Nephron (organoid): ENCODE results near the gene MYO1D.

Experiments used
- H3K27ac Mint-ChIP-seq, 3 experiments: 2 replicates each; pipeline ENCODE4 v1.8.0; 2020; ENCODE audit warnings: mixed read lengths in 3 of 3, mild to moderate bottlenecking in 2 of 3, moderate library complexity in 1 of 3
- H3K27me3 Mint-ChIP-seq: 2 replicates; pipeline ENCODE4 v1.8.0; 2021; ENCODE audit warnings: low read depth, mild to moderate bottlenecking, moderate library complexity, mixed read lengths
- H3K36me3 Mint-ChIP-seq: 2 replicates; pipeline ENCODE4 v1.8.0; 2020; ENCODE audit warnings: low read depth, mixed read lengths
- H3K4me1 Mint-ChIP-seq: 2 replicates; pipeline ENCODE4 v1.8.0; 2020; ENCODE audit warnings: mixed read lengths
- H3K4me3 Mint-ChIP-seq, 3 experiments: 2 replicates each; pipeline ENCODE4 v1.8.0; 2020; ENCODE audit warnings: mild to moderate bottlenecking in 3 of 3, mixed read lengths in 3 of 3, moderate library complexity in 2 of 3
- H3K9me3 Mint-ChIP-seq: 2 replicates; pipeline ENCODE4 v1.8.0; 2020; ENCODE audit warnings: mixed read lengths
- TF ChIP-seq, protein P1 (sequence below), 3 experiments: fragments of 200-600 bp; sonication (generic); IDR thresholded peaks; one replicate each; pipeline ENCODE4 v1.5.0; 2021; ENCODE audit warnings: antibody characterized with exemption in 3 of 3; ENCODE audit not compliant: unreplicated experiment in 3 of 3

The MYO1D gene

GRCh38 chr17:32693194-32693897 is 183.6 kb downstream of the MYO1D start:
- Mint-ChIP-seq H3K9me3 (no peaks in the 10 kb centered on the region), H3K36me3 (no peaks in the 10 kb centered on the region), H3K27ac (no peak overlapping the region), H3K4me1 (no peaks in the 10 kb centered on the region), H3K27me3 (no peaks in the 10 kb centered on the region), H3K4me3 (no peak overlapping the region)
- TF ChIP-seq, protein P1, sequence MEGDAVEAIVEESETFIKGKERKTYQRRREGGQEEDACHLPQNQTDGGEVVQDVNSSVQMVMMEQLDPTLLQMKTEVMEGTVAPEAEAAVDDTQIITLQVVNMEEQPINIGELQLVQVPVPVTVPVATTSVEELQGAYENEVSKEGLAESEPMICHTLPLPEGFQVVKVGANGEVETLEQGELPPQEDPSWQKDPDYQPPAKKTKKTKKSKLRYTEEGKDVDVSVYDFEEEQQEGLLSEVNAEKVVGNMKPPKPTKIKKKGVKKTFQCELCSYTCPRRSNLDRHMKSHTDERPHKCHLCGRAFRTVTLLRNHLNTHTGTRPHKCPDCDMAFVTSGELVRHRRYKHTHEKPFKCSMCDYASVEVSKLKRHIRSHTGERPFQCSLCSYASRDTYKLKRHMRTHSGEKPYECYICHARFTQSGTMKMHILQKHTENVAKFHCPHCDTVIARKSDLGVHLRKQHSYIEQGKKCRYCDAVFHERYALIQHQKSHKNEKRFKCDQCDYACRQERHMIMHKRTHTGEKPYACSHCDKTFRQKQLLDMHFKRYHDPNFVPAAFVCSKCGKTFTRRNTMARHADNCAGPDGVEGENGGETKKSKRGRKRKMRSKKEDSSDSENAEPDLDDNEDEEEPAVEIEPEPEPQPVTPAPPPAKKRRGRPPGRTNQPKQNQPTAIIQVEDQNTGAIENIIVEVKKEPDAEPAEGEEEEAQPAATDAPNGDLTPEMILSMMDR (IDR thresholded peaks at IDR 0.05; ENCODE audit: unreplicated experiment in 3 of 3), result no peak

- TF ChIP-seq, protein P1 (IDR thresholded peaks at IDR 0.05; ENCODE audit: unreplicated experiment in 3 of 3), result no peak
- H3K4me3 Mint-ChIP-seq, result no peak overlapping the region
- H3K9me3 Mint-ChIP-seq, result no peaks in the 10 kb centered on the region
- H3K36me3 Mint-ChIP-seq, result no peaks in the 10 kb centered on the region
- no peaks in the 10 kb centered on the region for H3K4me1 Mint-ChIP-seq
- H3K27me3 Mint-ChIP-seq, result no peaks in the 10 kb centered on the region
- no peak overlapping the region for H3K27ac Mint-ChIP-seq
Observed at GRCh38 chr17:32692179-32692578, 184.7 kb downstream of the MYO1D start.

GRCh38 chr17:32689348-32689747 is 187.6 kb downstream of the MYO1D start:
- H3K27ac Mint-ChIP-seq, result no peak overlapping the region
- no peak overlapping the region for H3K4me3 Mint-ChIP-seq
- H3K36me3 Mint-ChIP-seq, result peaks cover under 1% of the 10 kb centered on the region
- TF ChIP-seq, protein P1 (IDR thresholded peaks at IDR 0.05; ENCODE audit: unreplicated experiment in 3 of 3), result no peak
- peaks cover 3% of the 10 kb centered on the region for H3K27me3 Mint-ChIP-seq
- H3K4me1 Mint-ChIP-seq, result no peaks in the 10 kb centered on the region
- no peaks in the 10 kb centered on the region for H3K9me3 Mint-ChIP-seq

DNA sequence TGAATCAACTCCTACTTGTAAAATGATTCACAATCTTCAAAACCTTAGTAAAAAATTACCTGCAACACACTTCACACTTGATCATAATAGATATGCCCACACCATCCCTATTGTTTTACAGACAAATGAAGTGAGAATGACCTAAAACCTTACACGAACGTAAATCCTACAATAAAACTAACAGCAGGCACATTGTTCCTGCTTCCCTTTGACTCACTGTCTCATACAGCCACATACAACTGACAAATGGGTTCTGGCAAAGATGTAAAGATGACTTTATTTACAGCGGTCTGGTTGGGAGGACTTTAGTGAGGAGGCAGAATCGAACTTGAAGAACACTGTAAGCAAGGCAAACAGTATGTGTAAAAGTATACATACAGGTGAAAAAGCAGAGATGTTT is 188.7 kb downstream of the MYO1D start:
- peaks cover 4% of the 10 kb centered on the region for H3K36me3 Mint-ChIP-seq
- peaks cover 3% of the 10 kb centered on the region for H3K27me3 Mint-ChIP-seq
- H3K4me3 Mint-ChIP-seq, result no peak overlapping the region
- peaks cover 2% of the 10 kb centered on the region for H3K9me3 Mint-ChIP-seq
- TF ChIP-seq, protein P1 (IDR thresholded peaks at IDR 0.05; ENCODE audit: unreplicated experiment in 3 of 3), result no peak
- H3K4me1 Mint-ChIP-seq, result no peaks in the 10 kb centered on the region
- H3K27ac Mint-ChIP-seq, result no peak overlapping the region

DNA sequence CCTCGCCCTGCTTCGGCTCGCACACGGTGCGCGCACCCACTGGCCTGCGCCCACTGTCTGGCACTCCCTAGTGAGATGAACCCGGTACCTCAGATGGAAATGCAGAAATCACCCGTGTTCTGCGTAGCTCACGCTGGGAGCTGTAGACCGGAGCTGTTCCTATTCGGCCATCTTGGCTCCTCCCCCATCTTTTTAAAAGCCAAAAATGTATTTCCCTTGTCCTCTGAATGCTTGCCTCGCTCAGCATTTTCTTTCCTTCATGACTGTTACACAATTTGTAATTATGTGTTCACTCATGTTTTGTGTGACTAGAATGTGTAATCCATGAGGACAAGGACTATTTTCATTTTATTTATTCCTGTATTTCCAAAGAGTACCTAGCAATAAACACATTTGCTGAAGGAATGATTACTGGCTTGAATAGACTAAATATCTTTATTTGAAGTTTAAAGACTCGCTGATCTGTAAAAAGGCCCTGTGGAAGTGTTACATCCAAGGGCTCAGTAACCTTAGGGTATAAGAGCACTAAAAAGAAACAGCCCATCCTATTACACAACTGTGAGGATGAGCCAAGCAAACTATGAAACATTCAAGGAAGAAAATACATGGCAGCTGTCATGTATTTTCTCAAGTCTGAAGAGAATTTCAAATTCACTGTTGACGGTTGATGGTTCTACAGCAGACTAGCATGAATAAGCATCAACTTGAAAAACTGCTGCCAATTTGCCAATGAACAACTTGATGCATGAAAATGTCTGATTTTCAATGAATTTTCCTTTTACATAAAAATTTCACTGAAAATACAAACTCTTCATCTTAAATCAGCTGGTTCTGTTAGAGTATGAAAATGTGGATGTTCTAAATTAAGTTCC is 192.6 kb downstream of the MYO1D start:
- TF ChIP-seq, protein P1 (IDR thresholded peaks at IDR 0.05; ENCODE audit: unreplicated experiment in 3 of 3), result no peak
- H3K36me3 Mint-ChIP-seq, result peaks cover 4% of the 10 kb centered on the region
- peak overlapping the region in 2 of 3 experiments; percentile 2 to 61 for H3K27ac Mint-ChIP-seq
- H3K9me3 Mint-ChIP-seq, result peaks cover 5% of the 10 kb centered on the region
- peaks cover 3% of the 10 kb centered on the region for H3K27me3 Mint-ChIP-seq
- peak overlapping the region; percentile 31 to 69 (median 52) for H3K4me3 Mint-ChIP-seq
- no peaks in the 10 kb centered on the region for H3K4me1 Mint-ChIP-seq
